Measurements from ENCODE around the gene SACM1L. TPM values are rescaled to one million over a fixed set of nuclear protein-coding genes. Genes with fewer than 3 reads are reported as not detected.

SACM1L gene
- total and polyA plus RNA-seq, 2 of the 13 experiments (the other 11 are each of a cell fraction or from before 2014, with no cell fraction given), result 15.1 to 27.8 TPM

DNA sequence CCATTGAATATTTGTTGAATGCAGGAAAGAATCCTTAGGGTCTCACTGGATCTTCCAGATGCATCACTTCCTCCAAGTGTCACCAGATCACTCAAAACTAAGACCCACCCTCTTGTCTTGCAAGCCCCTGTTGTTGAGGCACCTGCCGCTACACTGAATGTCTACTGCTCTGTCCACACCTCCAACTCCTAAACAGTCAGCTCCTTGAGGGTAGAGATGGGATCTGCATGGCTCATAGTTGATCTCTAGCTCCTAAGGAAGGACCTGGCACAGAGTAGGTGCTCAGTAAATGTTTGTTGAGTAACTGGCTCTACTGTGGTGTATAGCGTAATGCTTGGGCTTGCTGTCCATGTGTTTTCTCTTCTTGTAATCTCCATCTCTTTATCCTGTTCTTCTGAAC lies 98.4 kb downstream of the SACM1L start:
- Histone ChIP-seq H3K36me3 (replicated peaks in 1 of 2; ENCODE audit: control insufficient read depth in 1 of 2, insufficient read depth in 2 of 2, low read length in 2 of 2) (no peaks in the 10 kb centered on the region), H3K79me2 (ENCODE audit: insufficient read depth, low read length) (no peaks in the 10 kb centered on the region), H3K4me3 (replicated peaks in 1 of 3; ENCODE audit: insufficient read depth in 1 of 3, low read depth in 2 of 3, low read length in 3 of 3) (no peak overlapping the region), H3K9ac (ENCODE audit: insufficient read depth, low read depth, low read length) (no peak overlapping the region), H3K27ac (ENCODE audit: extremely low read length, insufficient read depth, low read length) (no peak overlapping the region), H3K4me1 (ENCODE audit: insufficient read depth, low read length) (no peaks in the 10 kb centered on the region), H4K20me1 (ENCODE audit: insufficient read depth, low read length) (no peaks in the 10 kb centered on the region), H2AFZ (ENCODE audit: low read length) (no peak overlapping the region), H3K4me2 (ENCODE audit: low read depth, low read length) (no peak overlapping the region), H3K9me3 (ENCODE audit: low read length) (no peaks in the 10 kb centered on the region), H3K27me3 (ENCODE audit: control insufficient read depth in 1 of 2, insufficient read depth in 2 of 2, low read length in 2 of 2) (peaks cover 0 to 26% of the 10 kb centered on the region in 2 experiments; a peak in 3 of 5 replicates)
- BruUV-seq (replicated peaks), result no TSS peak
- ChIA-PET POLR2A (no interaction called here), CTCF (ENCODE audit: low intra/inter-chr PET ratio, low total read pairs) (no interaction called here)
- FAIRE-seq (no peak), DNase-seq (ENCODE audit: low spot score) (no peak), ATAC-seq (no peak)
- TF ChIP-seq, protein P1, sequence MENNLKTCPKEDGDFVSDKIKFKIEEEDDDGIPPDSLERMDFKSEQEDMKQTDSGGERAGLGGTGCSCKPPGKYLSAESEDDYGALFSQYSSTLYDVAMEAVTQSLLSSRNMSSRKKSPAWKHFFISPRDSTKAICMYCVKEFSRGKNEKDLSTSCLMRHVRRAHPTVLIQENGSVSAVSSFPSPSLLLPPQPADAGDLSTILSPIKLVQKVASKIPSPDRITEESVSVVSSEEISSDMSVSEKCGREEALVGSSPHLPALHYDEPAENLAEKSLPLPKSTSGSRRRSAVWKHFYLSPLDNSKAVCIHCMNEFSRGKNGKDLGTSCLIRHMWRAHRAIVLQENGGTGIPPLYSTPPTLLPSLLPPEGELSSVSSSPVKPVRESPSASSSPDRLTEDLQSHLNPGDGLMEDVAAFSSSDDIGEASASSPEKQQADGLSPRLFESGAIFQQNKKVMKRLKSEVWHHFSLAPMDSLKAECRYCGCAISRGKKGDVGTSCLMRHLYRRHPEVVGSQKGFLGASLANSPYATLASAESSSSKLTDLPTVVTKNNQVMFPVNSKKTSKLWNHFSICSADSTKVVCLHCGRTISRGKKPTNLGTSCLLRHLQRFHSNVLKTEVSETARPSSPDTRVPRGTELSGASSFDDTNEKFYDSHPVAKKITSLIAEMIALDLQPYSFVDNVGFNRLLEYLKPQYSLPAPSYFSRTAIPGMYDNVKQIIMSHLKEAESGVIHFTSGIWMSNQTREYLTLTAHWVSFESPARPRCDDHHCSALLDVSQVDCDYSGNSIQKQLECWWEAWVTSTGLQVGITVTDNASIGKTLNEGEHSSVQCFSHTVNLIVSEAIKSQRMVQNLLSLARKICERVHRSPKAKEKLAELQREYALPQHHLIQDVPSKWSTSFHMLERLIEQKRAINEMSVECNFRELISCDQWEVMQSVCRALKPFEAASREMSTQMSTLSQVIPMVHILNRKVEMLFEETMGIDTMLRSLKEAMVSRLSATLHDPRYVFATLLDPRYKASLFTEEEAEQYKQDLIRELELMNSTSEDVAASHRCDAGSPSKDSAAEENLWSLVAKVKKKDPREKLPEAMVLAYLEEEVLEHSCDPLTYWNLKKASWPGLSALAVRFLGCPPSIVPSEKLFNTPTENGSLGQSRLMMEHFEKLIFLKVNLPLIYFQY (CRISPR knock-in tag; IDR thresholded peaks at IDR 0.05; ENCODE audit: borderline replicate concordance), result no peak
- TF ChIP-seq, protein P2, sequence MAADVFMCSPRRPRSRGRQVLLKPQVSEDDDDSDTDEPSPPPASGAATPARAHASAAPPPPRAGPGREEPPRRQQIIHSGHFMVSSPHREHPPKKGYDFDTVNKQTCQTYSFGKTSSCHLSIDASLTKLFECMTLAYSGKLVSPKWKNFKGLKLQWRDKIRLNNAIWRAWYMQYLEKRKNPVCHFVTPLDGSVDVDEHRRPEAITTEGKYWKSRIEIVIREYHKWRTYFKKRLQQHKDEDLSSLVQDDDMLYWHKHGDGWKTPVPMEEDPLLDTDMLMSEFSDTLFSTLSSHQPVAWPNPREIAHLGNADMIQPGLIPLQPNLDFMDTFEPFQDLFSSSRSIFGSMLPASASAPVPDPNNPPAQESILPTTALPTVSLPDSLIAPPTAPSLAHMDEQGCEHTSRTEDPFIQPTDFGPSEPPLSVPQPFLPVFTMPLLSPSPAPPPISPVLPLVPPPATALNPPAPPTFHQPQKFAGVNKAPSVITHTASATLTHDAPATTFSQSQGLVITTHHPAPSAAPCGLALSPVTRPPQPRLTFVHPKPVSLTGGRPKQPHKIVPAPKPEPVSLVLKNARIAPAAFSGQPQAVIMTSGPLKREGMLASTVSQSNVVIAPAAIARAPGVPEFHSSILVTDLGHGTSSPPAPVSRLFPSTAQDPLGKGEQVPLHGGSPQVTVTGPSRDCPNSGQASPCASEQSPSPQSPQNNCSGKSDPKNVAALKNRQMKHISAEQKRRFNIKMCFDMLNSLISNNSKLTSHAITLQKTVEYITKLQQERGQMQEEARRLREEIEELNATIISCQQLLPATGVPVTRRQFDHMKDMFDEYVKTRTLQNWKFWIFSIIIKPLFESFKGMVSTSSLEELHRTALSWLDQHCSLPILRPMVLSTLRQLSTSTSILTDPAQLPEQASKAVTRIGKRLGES (CRISPR knock-in tag; IDR thresholded peaks at IDR 0.05; ENCODE audit: borderline replicate concordance), result no peak
- TF ChIP-seq AKAP8 (CRISPR knock-in tag; IDR thresholded peaks at IDR 0.05) (no peak), SMC3 (IDR thresholded peaks at IDR 0.05; ENCODE audit: low read length) (no peak), KDM1A (CRISPR knock-in tag; IDR thresholded peaks at IDR 0.05) (no peak)
- TF ChIP-seq, protein P3, sequence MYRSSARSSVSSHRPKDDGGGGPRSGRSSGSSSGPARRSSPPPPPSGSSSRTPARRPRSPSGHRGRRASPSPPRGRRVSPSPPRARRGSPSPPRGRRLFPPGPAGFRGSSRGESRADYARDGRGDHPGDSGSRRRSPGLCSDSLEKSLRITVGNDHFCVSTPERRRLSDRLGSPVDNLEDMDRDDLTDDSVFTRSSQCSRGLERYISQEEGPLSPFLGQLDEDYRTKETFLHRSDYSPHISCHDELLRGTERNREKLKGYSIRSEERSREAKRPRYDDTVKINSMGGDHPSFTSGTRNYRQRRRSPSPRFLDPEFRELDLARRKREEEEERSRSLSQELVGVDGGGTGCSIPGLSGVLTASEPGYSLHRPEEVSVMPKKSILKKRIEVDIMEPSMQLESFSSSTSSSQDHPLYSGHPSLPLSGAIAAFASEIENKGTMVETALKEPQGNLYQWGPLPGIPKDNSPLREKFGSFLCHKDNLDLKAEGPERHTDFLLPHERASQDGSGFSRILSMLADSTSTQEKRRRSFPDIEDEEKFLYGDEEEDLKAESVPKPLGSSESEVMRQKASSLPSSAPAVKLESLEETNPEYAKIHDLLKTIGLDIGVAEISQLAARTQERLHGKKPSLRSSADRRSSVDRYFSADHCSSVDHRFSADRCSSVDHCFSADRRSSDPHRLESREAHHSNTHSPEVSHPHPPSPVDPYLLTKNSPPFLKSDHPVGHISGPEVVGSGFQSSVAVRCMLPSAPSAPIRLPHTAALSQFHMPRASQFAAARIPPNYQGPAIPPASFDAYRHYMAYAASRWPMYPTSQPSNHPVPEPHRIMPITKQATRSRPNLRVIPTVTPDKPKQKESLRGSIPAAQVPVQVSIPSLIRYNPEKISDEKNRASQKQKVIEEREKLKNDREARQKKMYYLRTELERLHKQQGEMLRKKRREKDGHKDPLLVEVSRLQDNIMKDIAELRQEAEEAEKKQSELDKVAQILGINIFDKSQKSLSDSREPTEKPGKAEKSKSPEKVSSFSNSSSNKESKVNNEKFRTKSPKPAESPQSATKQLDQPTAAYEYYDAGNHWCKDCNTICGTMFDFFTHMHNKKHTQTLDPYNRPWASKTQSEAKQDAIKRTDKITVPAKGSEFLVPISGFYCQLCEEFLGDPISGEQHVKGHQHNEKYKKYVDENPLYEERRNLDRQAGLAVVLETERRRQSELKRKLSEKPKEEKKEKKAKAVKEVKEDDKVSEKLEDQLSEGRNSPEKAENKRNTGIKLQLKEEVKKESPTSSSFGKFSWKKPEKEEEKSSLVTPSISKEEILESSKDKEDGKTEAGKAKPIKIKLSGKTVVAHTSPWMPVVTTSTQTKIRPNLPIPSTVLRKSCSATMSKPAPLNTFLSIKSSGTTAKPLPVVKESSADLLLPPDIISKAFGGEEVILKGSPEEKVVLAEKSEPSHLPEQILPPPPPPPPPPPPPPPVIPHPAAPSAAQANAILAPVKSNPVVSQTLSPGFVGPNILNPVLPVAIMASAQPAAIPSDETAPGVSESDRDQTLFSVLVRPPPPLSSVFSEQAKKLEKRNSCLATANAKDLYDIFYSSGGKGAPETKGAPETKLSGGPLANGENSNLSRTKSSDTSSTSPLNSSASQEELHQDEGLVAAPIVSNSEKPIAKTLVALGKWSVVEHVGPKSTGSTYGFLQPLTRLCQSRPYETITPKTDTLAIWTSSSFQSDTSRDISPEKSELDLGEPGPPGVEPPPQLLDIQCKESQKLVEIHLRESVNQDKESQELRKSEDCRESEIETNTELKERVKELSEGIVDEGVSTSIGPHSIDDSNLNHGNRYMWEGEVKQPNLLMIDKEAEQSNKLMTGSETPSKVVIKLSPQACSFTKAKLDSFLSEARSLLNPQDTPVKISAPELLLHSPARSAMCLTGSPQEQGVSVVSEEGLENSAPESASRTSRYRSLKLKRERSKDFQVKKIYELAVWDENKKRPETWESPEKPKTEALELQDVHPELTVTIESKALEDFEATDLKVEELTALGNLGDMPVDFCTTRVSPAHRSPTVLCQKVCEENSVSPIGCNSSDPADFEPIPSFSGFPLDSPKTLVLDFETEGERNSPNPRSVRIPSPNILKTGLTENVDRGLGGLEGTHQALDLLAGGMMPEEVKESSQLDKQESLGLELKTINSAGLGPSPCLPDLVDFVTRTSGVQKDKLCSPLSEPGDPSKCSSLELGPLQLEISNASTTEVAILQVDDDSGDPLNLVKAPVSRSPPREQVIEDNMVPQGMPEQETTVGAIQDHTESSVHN (CRISPR knock-in tag; IDR thresholded peaks at IDR 0.05), result no peak
- 57% methylated on average over 2 of the region's 2 CpGs for WGBS (ENCODE audit: low lambda C conversion rate)
- in situ Hi-C loops (cut with HindIII; ENCODE audit: extremely low pct_ligation_motif_present, low pct_unique_long_range_greater_than_20kb) (no loop called here), intact Hi-C loops (cut with micrococcal nuclease; ENCODE audit: unreplicated experiment) (no loop called here)
